Measurements from ENCODE around the gene SDC1.

GRCh38 chr2:20211860-20212458, 13.0 kb downstream of the SDC1 start:
- TF ChIP-seq CTCF (IDR thresholded peaks at IDR 0.05; ENCODE audit: poor library complexity) (no peak), EZH2phosphoT487 (IDR thresholded peaks at IDR 0.05; ENCODE audit: low read depth, severe bottlenecking, unreplicated experiment) (no peak), EZH2 (IDR thresholded peaks at IDR 0.05; ENCODE audit: borderline replicate concordance) (no peak)
